Erythroblast (primary cell): ENCODE measurements around the gene PDC.

Experiments used
- GATA1 ChIP-seq: IDR thresholded peaks from 2 replicates; pipeline ENCODE4 v1.6.1; 2011; ENCODE audit warnings: low read depth, mild to moderate bottlenecking, control low read depth, low read length, moderate library complexity
- POLR2A ChIP-seq: IDR thresholded peaks from 2 replicates; pipeline ENCODE4 v1.6.1; 2011; ENCODE audit warnings: mild to moderate bottlenecking, low read length

GRCh38 chr1:186499571-186499970 lies 38.7 kb upstream of the PDC start:
- no peak for TF ChIP-seq POLR2A
- TF ChIP-seq GATA1, result no peak
